D341Med (cell line): Measurements from ENCODE around the gene TMC7.
"Not testable (repeated sequence)": the region's sequence is repeated elsewhere in the genome, so short reads cannot be mapped to it uniquely, and the experiment has no call there.

Source experiments
- DNase-seq: peaks from one replicate; pipeline ENCODE4 v3.0.0; 2012; ENCODE audit warnings: low spot score

The TMC7 gene

DNA sequence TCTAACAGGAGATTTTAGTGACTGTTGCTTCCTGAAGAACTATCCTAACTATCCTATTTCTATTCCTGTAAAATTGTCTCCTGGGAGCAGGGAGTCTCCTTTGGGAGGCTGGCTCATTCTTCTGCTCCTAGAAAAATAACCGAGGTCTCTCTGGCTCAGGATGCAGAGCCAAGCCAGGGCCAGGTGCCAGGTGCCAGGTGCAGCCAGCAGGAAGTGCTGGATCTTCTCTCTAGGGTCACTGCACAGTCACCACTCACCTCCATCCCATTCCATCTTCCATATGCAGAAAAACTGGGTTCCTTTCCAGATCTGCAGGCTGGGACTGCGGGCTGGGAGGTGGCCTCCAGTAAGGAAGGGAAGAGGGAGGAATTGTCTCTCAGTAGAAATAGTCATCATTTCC, 3.8 kb upstream of the TMC7 start:
- DNase-seq, result no peak

DNA sequence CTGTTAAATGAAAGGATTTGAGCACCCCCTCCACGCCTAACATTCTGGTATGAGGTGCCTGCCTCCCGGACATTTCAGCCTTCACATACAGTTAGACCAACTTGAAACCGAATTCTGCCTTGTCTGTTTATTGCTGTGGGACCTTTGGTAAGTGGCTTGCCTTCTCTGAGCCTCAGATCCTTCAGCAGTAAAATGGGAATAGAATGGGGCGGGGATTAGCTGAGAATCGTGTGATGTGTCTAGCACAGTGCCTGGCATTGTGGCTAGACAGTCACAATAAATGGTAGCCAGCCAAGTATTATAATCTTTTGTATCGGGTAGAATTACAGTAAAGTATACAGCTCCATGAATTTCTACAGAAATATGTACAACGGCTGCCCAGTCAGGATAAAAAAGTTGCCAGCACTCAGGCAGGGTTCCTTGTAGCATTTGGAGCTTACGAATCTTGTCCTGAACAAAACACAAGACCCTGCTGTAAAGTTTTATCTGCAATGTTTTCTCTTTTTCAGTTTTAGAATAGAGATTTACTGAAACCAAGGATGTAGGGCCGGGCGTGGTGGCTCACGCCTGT, 786 bp downstream of the TMC7 start:
- no peak for DNase-seq

DNA sequence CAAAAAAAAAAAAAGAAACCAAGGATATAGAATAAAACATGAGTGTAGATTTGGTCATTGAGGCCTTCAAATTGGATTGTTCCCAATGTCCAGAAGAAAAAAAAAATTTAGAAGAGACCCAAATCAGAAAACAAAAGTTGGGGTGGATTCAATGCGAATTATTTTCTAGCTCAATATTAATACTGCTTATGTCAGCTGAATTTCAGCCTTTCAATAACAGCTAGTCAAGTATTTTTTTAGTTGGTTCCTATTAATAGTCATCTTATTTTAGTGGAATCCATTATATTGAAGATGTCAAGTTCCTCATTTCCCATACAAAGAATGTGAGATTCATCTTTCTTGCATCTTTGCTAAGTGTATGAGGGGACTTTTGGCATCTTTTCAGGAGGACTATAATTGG, 1.5 kb downstream of the TMC7 start:
- not testable (repeated sequence) for DNase-seq

DNA sequence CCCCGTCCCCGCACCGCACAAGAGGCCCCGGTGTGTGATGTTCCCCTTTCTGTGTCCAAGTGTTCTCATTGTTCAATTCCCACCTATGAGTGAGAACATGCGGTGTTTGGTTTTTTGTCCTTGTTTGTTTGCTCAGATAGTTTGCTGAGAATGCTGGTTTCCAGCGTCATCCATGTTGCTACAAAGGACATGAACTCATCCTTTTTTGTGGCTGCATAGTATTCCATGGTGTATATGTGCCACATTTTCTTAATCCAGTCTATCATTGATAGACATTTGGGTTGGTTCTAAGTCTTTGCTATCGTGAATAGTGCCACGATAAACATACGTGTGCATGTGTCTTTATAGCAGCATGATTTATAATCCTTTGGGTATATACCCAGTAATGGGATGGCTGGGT, 8.0 kb downstream of the TMC7 start:
- DNase-seq, result not testable (repeated sequence)

DNA sequence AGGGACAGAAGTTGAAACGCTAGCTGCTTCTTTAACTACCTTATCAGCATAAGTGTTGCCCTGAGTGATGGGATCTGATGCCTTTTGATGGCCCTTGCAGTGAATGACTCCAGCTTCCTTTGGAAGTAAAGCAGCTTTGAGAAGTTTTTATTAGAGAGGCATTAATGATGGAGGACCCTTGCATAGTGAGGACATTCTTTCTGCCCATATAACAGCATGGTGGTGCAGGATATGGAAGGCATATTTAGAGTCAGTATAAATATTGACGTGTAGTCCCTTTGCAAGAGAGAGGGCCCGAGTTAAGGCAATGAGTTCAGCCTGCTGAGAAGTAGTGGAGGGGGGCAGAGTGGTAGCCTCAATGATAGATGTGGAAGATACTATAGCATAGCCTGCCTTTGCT, 9.8 kb downstream of the TMC7 start:
- DNase-seq, result not testable (repeated sequence)

DNA sequence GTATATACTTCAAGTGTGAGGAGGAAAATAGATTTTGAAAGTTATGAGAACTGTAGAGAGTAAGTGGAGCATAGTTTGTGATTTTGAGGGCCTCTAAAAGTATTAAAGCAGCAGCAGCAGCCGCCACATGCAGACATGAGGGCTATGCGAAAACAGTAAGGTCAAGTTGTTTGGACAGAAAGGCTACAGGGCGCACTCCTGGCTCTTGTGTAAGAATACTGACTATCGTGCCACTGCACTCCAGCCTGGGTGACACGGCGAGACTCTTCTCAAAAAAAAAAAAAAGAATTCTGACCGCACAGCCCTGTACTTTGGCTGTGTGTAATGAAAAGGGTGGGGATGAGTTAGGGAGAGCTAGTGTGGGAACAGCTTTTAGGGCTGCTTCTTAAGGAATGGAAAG, 10.4 kb downstream of the TMC7 start:
- not testable (repeated sequence) for DNase-seq

DNA sequence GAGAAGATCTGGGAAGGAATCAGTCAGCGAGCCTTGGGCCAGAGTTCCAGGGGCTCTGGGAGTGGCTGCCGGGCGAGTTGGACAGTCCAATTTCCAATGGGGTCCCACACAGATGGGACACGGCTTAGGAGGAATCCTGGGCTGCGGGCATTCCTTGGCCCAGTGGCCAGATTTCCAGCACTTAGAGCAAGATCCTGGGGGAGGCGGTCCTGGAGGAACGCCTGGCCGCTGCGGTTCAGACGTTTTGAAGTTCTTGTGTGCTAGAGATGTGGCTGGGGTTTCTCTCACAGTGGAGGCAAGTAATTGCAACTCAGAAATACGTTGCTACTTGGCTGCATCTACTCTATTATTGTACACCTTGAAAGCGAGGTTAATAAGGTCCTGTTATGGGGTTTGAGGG, 11.7 kb downstream of the TMC7 start:
- not testable (repeated sequence) for DNase-seq

DNA sequence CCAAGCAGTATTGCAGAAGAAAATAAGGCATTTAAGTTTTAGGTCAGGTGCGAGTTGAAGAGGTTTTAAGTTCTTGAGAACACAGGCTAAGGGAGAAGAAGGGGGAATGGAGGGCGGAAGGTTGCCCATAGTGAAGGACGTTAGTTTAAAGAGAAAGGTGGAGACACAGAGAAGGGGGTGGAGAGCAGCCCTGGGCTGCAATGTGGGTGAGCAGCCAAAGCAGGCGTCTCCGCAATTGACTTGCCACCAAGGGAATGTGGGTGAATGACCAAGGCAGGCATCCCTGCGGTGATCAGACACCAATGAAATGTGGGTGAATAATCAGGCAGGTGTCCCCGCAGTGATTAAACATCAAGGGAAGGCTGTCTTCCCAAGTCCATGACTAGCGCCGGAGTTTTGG, 12.8 kb downstream of the TMC7 start:
- DNase-seq, result not testable (repeated sequence)

DNA sequence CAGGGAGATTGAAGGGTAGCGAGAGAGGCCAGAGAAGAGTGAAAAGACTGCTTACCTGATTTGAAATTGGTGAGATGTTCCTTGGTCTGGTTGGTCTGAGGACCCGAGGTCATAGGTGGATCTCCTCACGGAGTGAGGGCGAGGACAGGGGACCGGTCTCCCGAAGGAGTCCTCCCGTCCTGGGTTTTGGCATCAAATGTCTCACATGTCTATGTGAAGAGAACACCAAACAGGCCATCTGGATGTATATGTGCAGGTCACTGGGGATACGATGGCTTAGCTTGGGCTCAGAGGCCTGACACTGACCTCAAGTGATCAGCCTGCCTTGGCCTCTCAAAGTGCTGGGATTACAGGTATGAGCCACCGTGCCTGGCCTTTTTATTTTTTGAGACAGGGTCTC, 13.3 kb downstream of the TMC7 start:
- DNase-seq, result not testable (repeated sequence)

DNA sequence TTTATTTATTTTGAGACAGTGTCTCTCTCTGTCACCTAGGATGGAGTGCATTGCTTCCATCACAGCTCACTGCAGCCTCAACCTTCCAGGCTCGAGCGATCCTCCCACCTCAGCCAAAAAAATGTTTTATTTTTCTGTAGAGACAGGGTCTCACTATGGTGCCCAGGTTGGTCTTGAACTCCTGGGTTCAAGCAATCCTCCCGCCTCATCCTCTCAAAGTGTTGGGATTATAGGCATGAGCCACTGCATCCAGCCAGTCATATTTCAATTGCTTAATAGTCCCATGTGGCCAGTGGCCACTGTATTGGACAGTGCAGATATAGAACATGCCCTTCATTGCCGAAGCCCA, 15.3 kb downstream of the TMC7 start:
- no peak for DNase-seq

DNA sequence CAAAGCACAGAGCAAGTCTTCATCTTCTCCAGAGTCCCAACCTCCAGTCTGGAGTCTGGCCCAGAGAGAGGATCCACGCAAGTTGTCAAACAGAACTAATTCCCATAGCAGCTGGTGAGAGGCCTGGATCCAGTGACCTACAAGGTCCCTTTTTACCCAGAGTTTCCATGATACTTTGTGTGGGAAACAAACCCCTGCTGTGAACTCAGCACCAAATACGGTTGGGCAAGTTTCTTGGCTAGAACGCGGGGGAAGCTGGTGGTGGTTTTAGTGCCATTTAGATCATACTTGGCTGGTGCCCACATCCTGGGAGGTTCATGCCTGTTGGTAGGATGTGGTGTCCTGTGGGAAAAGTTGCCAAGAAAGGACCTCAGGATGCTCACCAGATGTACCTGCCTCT, 18.1 kb downstream of the TMC7 start:
- DNase-seq, result no peak

DNA sequence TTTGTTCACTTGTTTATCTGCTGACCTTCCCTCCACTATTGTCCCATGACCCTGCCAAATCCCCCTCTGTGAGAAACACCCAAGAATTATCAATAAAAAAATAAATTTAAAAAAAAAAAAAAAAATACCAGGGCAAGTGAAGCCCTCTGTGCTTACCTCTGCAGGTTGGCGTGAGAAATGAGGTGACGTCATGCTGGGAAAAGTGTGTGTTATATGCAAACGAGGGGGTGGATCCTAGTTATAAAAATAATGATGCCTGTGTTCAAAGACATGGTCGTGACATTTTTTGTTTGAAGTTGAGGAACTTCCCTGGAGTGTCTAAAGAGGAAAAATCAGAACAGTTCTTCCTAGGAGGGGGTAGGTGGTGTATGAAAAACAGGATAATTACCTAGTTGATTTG, 20.2 kb downstream of the TMC7 start:
- DNase-seq, result no peak

DNA sequence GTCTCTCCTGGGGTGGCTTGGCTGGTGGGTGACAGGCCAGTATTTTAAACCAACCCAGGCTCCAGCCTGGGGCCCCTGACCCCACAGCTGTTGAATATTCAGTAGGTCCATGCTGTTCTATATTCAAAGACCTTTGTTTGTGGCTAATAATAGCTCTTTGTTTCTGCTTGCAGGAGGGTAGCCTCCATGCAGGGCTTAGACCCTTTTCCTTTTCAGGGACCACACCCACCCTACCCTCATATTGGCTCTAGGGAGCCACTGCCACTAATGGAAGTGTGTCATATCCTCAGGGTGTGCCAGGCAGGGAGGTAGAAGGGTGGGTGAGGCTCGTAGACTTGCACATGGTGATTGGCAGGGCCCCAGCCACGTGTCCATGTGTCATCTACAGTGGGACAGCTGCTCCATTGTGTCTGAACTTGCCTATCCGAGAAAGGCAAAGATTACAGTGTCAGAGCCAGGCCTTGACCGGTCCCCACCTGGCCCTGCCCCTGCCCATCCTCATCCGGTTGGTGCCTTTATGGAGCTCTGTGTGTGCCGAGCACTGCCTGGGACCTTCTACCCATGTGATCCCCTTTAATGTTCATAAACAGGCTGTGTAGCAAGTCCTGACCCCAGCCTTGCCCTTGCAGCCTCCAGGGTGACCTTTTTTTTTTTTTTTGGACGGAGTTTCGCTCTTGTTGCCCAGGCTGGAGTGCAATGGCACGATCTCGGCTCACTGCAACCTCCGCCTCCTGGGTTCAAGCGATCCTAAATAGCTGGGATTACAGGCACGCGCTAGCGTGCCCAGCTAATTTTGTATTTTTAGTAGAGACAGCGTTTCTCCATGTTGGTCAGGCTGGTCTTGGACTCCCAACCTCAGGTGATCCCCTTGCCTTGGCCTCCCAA, 22.1 kb downstream of the TMC7 start:
- DNase-seq, result no peak

DNA sequence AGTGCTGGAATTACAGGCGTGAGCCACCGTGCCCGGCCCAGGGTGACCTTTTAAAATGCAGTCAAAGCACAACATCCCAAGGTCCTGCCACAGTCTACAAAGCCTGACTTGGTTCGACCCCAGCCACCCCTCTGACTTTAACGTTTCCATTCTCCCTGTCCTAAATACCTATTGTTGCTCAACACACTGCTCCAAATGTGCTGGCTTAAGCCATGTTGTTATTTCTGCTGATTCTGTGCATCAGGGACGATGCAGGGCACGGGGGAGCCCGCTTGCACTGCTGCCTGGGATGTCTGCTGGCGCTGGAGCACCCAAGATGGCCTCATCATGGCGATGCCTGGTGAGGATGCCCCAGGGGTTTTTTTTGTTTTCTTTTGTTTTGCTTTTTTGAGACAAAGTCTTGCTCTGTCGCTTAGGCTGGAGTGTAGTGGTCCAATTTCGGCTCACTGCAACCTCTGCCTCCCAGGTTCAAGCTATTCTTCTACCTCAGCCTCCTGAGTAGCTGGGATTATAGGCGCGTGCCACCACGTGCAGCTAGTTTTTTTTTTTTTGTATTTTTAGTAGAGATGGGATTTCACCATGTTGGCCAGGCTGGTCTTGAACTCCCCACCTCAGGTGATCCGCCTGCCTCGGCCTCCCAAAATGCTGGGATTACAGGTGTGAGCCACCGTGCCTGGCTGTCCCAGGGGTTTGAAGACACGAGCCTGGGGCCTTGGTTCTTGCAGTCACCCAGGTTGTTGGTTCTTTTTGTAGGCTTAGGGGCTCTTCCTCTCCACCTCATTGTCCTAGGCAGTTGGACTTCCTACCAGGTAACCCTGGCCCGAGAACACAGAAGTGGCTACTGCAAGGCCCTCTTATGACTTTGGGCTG, 22.9 kb downstream of the TMC7 start:
- no peak for DNase-seq

DNA sequence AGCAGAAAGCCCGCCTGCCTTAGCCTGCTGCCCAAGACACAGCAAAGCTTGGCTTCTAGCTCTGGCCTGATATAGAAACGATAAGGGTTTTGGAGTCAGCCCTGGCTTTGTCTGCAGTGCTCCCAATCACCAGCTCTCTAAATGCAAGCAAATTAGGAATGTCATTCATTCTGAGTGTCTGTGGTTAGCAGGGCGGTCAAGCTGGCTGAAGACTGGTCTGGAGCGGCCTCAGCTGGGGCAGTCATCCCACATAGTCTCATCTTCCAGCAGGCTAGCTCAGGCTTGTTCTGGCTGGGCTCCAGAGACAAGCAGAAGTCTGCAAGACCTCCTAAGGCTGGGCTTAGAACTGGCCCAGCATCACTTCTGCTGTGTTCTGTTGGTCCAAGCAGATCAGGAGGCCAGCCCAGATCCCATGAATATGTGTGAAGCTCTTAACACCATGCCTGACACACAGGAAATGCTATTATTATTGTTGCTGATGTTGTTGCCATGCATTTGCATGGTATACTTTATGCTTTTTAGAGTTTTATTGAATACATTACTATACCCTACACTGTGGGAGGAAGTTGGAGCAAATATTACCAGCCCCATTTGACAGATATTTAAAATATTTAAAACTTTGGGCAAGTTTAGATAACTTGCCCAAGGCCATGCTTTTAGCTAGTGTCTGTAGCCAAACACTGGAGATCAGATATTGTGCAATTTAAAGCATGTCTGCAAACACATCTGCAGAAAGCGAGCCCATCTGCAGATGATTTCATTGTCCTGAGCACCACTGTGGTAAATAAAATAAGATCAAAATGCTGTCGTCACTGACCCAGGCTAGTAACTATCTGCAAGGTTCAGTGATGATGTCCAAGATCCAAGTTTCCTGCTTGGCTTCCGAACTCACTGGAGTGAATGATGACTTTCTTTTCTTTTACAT, 24.8 kb downstream of the TMC7 start:
- DNase-seq, result no peak

DNA sequence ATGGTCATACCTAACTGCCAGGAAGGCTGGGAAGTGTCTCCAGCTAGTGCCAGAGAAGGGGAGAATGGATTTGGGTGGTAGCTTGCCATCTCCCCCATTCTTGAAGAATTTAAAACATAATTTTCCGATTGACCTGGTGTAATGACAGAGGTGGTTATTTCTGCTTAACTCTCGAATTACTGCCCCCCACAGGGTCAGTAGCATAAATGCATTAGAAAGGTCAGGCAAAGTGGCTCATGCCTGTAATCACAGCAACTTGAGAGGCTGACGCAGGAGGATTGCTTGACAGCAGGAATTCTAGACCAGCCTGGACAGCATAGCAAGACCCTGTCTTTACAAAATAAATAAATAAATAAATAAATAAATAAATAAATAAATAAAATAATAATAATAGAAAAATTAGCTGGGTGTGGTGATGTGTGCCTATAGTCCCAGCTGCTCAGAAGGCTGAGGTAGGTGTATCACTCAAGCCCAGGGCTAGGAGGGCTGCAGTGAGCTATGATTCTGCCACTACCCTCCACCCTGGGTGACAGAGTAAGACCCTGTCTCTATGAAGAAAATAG, 27.5 kb downstream of the TMC7 start:
- no peak for DNase-seq

DNA sequence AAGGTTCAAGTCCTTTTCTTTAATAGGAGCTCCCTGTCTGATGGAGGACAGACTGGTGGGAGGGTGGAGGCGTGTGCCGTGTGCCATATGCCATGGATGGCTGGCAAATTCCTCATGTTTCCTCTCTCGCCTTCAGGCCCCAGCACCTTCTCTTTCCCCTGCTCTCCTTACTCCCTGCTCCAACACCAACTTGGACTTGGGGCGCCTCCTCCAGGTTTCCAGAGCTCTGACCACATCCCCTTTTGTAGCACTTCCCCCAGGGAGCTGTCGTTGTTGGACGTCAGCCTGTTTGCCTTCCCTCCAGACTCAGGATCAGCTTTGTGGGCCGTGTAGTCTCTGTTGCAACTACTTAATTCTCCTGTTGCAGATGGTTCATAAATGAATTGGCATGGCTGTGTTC, 30.7 kb downstream of the TMC7 start:
- DNase-seq, result no peak

DNA sequence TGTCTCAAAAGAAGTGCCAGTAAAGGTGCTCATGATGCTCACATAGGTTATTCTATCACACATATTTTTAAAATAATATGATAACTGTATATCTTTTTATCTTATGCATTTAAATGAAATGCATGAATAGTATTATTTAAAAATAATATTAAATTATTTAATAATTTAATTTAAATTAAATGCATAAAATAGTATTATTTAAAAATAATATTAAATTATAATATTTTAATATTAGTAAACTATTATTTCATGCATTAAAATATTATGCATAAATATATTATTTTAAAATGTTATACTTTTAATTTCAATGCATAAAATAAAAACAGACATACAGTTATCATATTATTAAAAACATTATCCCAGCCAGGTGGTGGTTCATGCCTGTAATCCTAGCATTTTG, 33.4 kb downstream of the TMC7 start:
- no peak for DNase-seq

DNA sequence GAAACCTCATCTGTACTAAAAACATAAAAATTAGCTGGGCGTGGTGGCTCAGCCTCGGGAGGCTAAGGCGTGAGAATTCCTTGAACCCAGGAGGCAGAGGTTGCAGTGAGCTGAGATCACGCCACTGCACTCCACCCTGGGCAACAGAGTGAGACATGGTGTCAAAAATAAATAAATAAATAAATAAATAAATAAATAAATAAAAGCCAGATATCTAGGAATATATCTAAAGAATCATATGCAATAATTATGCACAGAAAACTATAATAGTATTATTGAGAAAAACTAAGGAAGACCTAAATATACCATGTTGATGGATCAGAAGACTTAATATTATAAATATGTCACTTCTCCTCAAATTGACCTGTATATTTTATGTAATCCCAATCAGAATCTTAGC, 37.0 kb downstream of the TMC7 start:
- no peak for DNase-seq

DNA sequence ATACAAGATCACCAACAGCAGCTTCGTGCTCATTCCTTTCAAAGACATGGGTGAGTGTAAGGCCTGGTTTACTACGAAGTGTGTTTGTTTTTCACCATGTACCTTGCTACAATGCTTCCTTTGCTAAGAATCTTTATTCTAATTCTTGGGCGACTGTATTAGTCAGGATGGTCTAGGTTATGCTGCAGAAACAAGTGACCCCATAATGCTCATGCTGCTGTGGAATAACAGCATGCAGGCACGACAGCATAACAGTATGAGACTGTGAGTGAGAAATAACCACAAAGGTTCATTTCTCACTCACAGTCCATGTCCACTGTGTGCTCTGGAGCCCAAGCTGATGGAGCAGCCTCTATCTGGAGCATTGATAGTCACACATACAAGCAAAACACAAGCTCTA, 38.0 kb downstream of the TMC7 start:
- no peak for DNase-seq

DNA sequence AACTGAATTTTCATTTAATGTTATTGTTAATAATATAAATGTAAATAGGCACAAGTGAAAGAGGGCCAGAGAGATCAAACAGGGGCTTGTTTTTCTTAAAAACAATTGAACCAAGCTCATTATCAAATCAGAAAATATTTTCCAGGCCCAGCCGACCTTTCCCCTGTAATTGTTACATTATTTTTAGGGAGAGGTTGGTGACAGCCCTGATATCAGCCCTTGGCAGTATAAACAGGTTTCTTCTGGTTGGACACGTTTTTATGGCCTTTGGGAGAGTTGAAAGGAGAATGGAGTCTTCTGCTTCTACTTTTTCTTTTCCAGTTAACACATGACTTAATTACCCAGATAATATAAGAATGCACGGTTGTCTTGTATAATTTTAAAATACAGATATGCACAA, 43.7 kb downstream of the TMC7 start:
- no peak for DNase-seq

DNA sequence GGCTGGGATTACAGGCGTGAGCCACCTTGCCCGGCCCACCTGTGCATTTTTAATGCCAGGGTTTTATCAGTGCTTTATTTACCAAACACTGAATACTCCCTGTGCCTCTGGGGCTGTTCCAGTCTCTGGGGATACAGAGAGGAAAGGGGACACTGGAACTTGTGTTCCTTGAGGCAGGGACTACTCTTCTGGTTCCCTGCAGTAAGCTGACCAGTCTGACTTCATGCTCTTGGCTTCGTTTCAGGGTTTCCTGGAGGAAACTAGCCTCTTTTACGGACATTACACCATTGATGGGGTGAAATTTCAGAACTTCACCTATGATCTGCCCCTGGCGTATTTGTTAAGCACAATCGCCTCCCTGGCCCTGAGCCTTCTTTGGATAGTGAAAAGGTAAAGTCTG, 46.2 kb downstream of the TMC7 start:
- DNase-seq, result no peak
